HG03565 (cell line): Measurements from ENCODE around the gene RIOK3.
"Not testable (repeated sequence)": the region's sequence is repeated elsewhere in the genome, so short reads cannot be mapped to it uniquely, and the experiment has no call there.

Experiments used
- ATAC-seq: cut with Tn5 transposase; IDR thresholded peaks from one replicate; pipeline ENCODE4 v1.9.1; 2021; ENCODE audit warnings: mild to moderate bottlenecking, moderate library complexity; ENCODE audit not compliant: unreplicated experiment

The RIOK3 gene

GRCh38 chr18:23495723-23496440 is 42.8 kb downstream of the RIOK3 start:
- ATAC-seq: no peak

- no peak for ATAC-seq
These were observed 45.0 kb downstream of the RIOK3 start for GRCh38 chr18:23498117-23498516.

- ATAC-seq: no peak
These were observed 45.8 kb downstream of the RIOK3 start for GRCh38 chr18:23498877-23499276.

GRCh38 chr18:23499291-23499781 is 46.2 kb downstream of the RIOK3 start:
- ATAC-seq: no peak

GRCh38 chr18:23501626-23502025 is 48.5 kb downstream of the RIOK3 start:
- no peak for ATAC-seq

GRCh38 chr18:23502516-23503037 is 49.5 kb downstream of the RIOK3 start:
- ATAC-seq: no peak

- peak; percentile 64 for ATAC-seq
These were observed 50.2 kb downstream of the RIOK3 start, which contains the start of gene RMC1 for GRCh38 chr18:23503038-23503962. Gene RMC1, plus strand, starts transcription at chr18:23503511. Its CDS starts 108 bp downstream, at chr18:23503619.

- ATAC-seq: no peak
These were observed 50.9 kb downstream of the RIOK3 start for GRCh38 chr18:23503963-23504344.

GRCh38 chr18:23504720-23505119 is 51.6 kb downstream of the RIOK3 start:
- ATAC-seq: peak; percentile 40

- no peak for ATAC-seq
These were observed 53.3 kb downstream of the RIOK3 start for GRCh38 chr18:23506393-23506792.

- not testable (repeated sequence) for ATAC-seq
These were observed 57.8 kb downstream of the RIOK3 start for GRCh38 chr18:23510923-23511322.

GRCh38 chr18:23512216-23512615 is 59.1 kb downstream of the RIOK3 start:
- ATAC-seq: not testable (repeated sequence)

- ATAC-seq: no peak
These were observed 59.6 kb downstream of the RIOK3 start for GRCh38 chr18:23512641-23513040.

GRCh38 chr18:23515911-23516546 is 62.9 kb downstream of the RIOK3 start:
- ATAC-seq: no peak

- ATAC-seq: no peak
These were observed 66.6 kb downstream of the RIOK3 start for GRCh38 chr18:23519734-23520133.

- ATAC-seq: no peak
These were observed 68.2 kb downstream of the RIOK3 start for GRCh38 chr18:23521271-23521670.

- ATAC-seq: no peak
These were observed 68.8 kb downstream of the RIOK3 start for GRCh38 chr18:23521907-23522306.

GRCh38 chr18:23523429-23524212 is 70.5 kb downstream of the RIOK3 start:
- peak; percentile 49 for ATAC-seq

- ATAC-seq: no peak
These were observed 71.2 kb downstream of the RIOK3 start for GRCh38 chr18:23524213-23524707.

- no peak for ATAC-seq
These were observed 73.5 kb downstream of the RIOK3 start for GRCh38 chr18:23526501-23527063.
